IMR-90 (cell line): ENCODE results near the gene NPAS2. TPM values are rescaled to one million over a fixed set of nuclear protein-coding genes. Genes with fewer than 3 reads are reported as not detected.

Experiments
- ATAC-seq: fragments of 200-7000 bp; cut with Tn5 transposase; 2 replicates; pipeline ENCODE4 v1.9.1; 2020; ENCODE audit warnings: low read depth, mild to moderate bottlenecking, moderate library complexity
- BruUV-seq: library from RNA; stranded (reverse); fragments of 400-500 nt; replicated peaks from 2 replicates; lab custom pipeline; 2021; lab: Mats Ljungman, UMichigan
- CTCF ChIA-PET: fragments of 300-600 bp; formaldehyde crosslinking; extraction: SDS; loops from one replicate; lab custom pipeline; 2021; ENCODE audit warnings: antibody characterized with exemption; lab: Yijun Ruan, JAX
- POLR2A ChIA-PET: fragments of 300-600 bp; sonication (Branson Sonifier 250); formaldehyde crosslinking; loops from one replicate; lab custom pipeline; 2022; ENCODE audit warnings: antibody characterized with exemption; ENCODE audit not compliant: unreplicated experiment; lab: Charles Lee
- DNase-seq: peaks from one replicate; pipeline ENCODE4 v3.0.0; 2013
- H2AFZ ChIP-seq: replicated peaks from 2 replicates; pipeline ENCODE3; 2013; ENCODE audit warnings: low read length, mild to moderate bottlenecking; ENCODE audit not compliant: poor library complexity
- H2AK5ac ChIP-seq: 2 replicates; pipeline ENCODE4 v1.6.1; 2013; ENCODE audit warnings: low read depth, low read length, inconsistent platforms
- H2AK9ac ChIP-seq: replicated peaks from 2 replicates; pipeline ENCODE3; 2013; ENCODE audit warnings: mild to moderate bottlenecking, low read depth, low read length, moderate library complexity; ENCODE audit not compliant: poor library complexity
- H2BK120ac ChIP-seq: 2 replicates; pipeline ENCODE4 v1.6.1; 2013; ENCODE audit warnings: low read depth, low read length, inconsistent platforms
- H2BK15ac ChIP-seq: 3 replicates; pipeline ENCODE4 v1.6.1; 2013; ENCODE audit warnings: low read depth, low read length, inconsistent platforms
- H2BK20ac ChIP-seq: 2 replicates; pipeline ENCODE4 v1.6.1; 2013; ENCODE audit warnings: low read depth, mild to moderate bottlenecking, inconsistent platforms, low read length, moderate library complexity
- H2BK5ac ChIP-seq: 2 replicates; pipeline ENCODE4 v1.6.1; 2013; ENCODE audit warnings: mild to moderate bottlenecking, low read depth, low read length, inconsistent platforms; ENCODE audit not compliant: poor library complexity, severe bottlenecking
- H3K14ac ChIP-seq: replicated peaks from 2 replicates; pipeline ENCODE4 v1.6.1; 2013; ENCODE audit warnings: low read depth, low read length, inconsistent platforms
- H3K18ac ChIP-seq: 2 replicates; pipeline ENCODE4 v1.6.1; 2013; ENCODE audit warnings: low read depth, low read length, control low read depth
- H3K23ac ChIP-seq: 2 replicates; pipeline ENCODE4 v1.6.1; 2013; ENCODE audit warnings: low read depth, low read length, inconsistent platforms
- H3K27ac ChIP-seq: 2 replicates; pipeline ENCODE4 v1.5.1; 2013; ENCODE audit warnings: mild to moderate bottlenecking, control low read depth, low read length; ENCODE audit not compliant: insufficient read depth
- H3K27me3 ChIP-seq: 2 replicates; pipeline ENCODE4 v1.6.1; 2013; ENCODE audit warnings: low read length; ENCODE audit not compliant: control insufficient read depth, insufficient read depth
- H3K36me3 ChIP-seq: 2 replicates; pipeline ENCODE4 v1.6.1; 2013; ENCODE audit warnings: low read length, mixed read lengths; ENCODE audit not compliant: control insufficient read depth, insufficient read depth
- H3K4ac ChIP-seq: 2 replicates; pipeline ENCODE4 v1.6.1; 2013; ENCODE audit warnings: low read depth, low read length, inconsistent platforms
- H3K4me1 ChIP-seq: 2 replicates; pipeline ENCODE4 v1.6.1; 2013; ENCODE audit warnings: low read length, mixed read lengths; ENCODE audit not compliant: control insufficient read depth, insufficient read depth
- H3K4me2 ChIP-seq: 2 replicates; pipeline ENCODE4 v1.6.1; 2013; ENCODE audit warnings: low read depth, mild to moderate bottlenecking, control low read depth, low read length, moderate library complexity
- H3K4me3 ChIP-seq: 2 replicates; pipeline ENCODE4 v1.5.1; 2013; ENCODE audit warnings: low read depth, mild to moderate bottlenecking, control low read depth, low read length, moderate library complexity; ENCODE audit not compliant: insufficient read depth
- H3K56ac ChIP-seq: 2 replicates; pipeline ENCODE4 v1.6.1; 2013; ENCODE audit warnings: low read length, inconsistent platforms; ENCODE audit not compliant: insufficient read depth; ENCODE audit errors: extremely low read depth
- H3K79me1 ChIP-seq, 2 experiments: 2 replicates each; pipeline ENCODE4 v1.6.1; 2013; ENCODE audit warnings: low read length in 2 of 2, inconsistent platforms in 1 of 2, low read depth in 1 of 2
- H3K9ac ChIP-seq: 2 replicates; pipeline ENCODE4 v1.6.1; 2013; ENCODE audit warnings: low read depth, low read length, control low read depth
- H3K9me1 ChIP-seq: 2 replicates; pipeline ENCODE4 v1.6.1; 2013; ENCODE audit warnings: low read length, inconsistent platforms; ENCODE audit not compliant: insufficient read depth
- H3K9me3 ChIP-seq: 2 replicates; pipeline ENCODE4 v1.6.1; 2013; ENCODE audit warnings: low read length; ENCODE audit not compliant: control insufficient read depth, insufficient read depth
- H4K20me1 ChIP-seq: 2 replicates; pipeline ENCODE4 v1.6.1; 2013; ENCODE audit warnings: low read length, inconsistent platforms; ENCODE audit not compliant: insufficient read depth
- H4K5ac ChIP-seq: 2 replicates; pipeline ENCODE4 v1.6.1; 2013; ENCODE audit warnings: mild to moderate bottlenecking, low read depth, low read length, control low read depth
- H4K8ac ChIP-seq, 2 experiments: 2 replicates each; pipeline ENCODE4 v1.6.1; 2013; ENCODE audit warnings: low read depth in 2 of 2, low read length in 2 of 2, control low read depth in 1 of 2, inconsistent platforms in 1 of 2
- H4K91ac ChIP-seq: 2 replicates; pipeline ENCODE4 v1.6.1; 2013; ENCODE audit warnings: low read depth, low read length, inconsistent platforms; ENCODE audit not compliant: insufficient read depth
- CHD1 ChIP-seq: IDR thresholded peaks from 2 replicates; pipeline ENCODE4 v1.6.1; 2012; ENCODE audit warnings: low read depth, low read length, improper control_type of control experiment
- CTCF ChIP-seq: conservative IDR thresholded peaks from 2 replicates; pipeline ENCODE4 v1.5.1; 2012; ENCODE audit warnings: mild to moderate bottlenecking, low read depth, low read length, improper control_type of control experiment
- MAFK ChIP-seq: IDR thresholded peaks from 2 replicates; pipeline ENCODE4 v1.6.1; 2012; ENCODE audit warnings: low read depth, low read length, improper control_type of control experiment
- MXI1 ChIP-seq: IDR thresholded peaks from 2 replicates; pipeline ENCODE4 v1.6.1; 2012; ENCODE audit warnings: low read depth, mild to moderate bottlenecking, low read length, moderate library complexity, borderline replicate concordance
- POLR2A ChIP-seq: IDR thresholded peaks from 2 replicates; pipeline ENCODE4 v1.6.1; 2012; ENCODE audit warnings: mild to moderate bottlenecking, low read depth, low read length
- RAD21 ChIP-seq: IDR thresholded peaks from 2 replicates; pipeline ENCODE4 v1.6.1; 2012; ENCODE audit warnings: low read length, improper control_type of control experiment
- WGBS, 2 experiments: methylation state at CpG; one replicate each; pipeline versions ENCODE4 v1.1.5 to v1.1.7; 2013; ENCODE audit warnings: missing lambda C conversion rate in 2 of 2; ENCODE audit not compliant: insufficient read length in 1 of 2; ENCODE audit errors: extremely low coverage in 2 of 2; 5-methylcytosine and 5-hydroxymethylcytosine counted together
- dilution Hi-C: fragments of 300-500 bp; cut with HindIII; formaldehyde crosslinking; loops from one replicate; pipeline ENCODE4 v1.14.3; 2018; ENCODE audit warnings: low sequenced_read_pairs; ENCODE audit not compliant: unreplicated experiment
- in situ Hi-C: fragments of 300-500 bp; cut with MboI; formaldehyde crosslinking; loops from 3 replicates; pipeline ENCODE4 v1.14.3; 2019; ENCODE audit warnings: low sequenced_read_pairs, inconsistent platforms, mixed read lengths
- intact Hi-C: fragments of 100-400 bp; cut with micrococcal nuclease; formaldehyde crosslinking; loops from 2 replicates; pipeline ENCODE4 v1.10.0; 2022
- polyA plus RNA-seq, 3 experiments: library from polyadenylated mRNA; depleted of rRNA; stranded (reverse); fragments of >200 nt; gene quantifications; 2 replicates each; pipeline ENCODE4 v1.2.3, GENCODE V29; 2012; ENCODE audit warnings: low replicate concordance in 1 of 3
- total RNA-seq: library from RNA; depleted of rRNA; stranded (reverse); fragments of >200 nt; gene quantifications from 2 replicates; pipeline ENCODE4 v1.2.3, GENCODE V29; 2012

Gene NPAS2
- total and polyA plus RNA-seq, 2 of the 4 experiments (the other 2 are of a cell fraction), result 5.2 to 14.8 TPM

DNA sequence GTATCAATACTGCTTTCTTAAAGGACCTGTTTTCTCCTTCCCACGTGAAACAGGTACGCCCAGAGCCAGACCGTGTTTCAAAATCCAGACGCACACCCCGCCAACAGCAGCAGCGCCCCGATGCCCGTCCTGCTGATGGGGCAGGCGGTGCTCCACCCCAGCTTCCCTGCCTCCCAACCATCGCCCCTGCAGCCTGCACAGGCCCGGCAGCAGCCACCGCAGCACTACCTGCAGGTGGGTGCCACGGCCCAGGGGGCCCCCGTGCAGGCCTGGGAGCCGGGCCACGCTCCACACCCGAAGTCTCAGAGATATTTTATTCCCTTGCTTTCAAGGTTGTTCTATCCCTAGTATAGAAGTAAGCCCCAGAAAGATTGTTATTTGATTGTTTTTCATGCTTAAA is 173.4 kb downstream of the NPAS2 start:
- Histone ChIP-seq H2BK5ac (no peak overlapping the region), H3K4ac (no peak overlapping the region), H3K4me2 (no peak overlapping the region), H4K8ac (no peak overlapping the region), H3K23ac (no peak overlapping the region), H3K27ac (no peak overlapping the region), H3K4me1 (no peaks in the 10 kb centered on the region), H2BK20ac (no peak overlapping the region), H2AK5ac (no peak overlapping the region), H2AK9ac (no peak overlapping the region), H3K79me1 (no peaks in the 10 kb centered on the region), H4K20me1 (no peaks in the 10 kb centered on the region), H3K18ac (no peak overlapping the region), H3K9me1 (0 out of 2 replicates have a peak, but pooled peaks cover 3% of the 10 kb centered on the region), H2AFZ (no peak overlapping the region), H4K91ac (no peak overlapping the region), H3K9me3 (no peaks in the 10 kb centered on the region), H3K36me3 (peaks cover 11% of the 10 kb centered on the region), H3K4me3 (no peak overlapping the region), H3K56ac (no peak overlapping the region), H3K9ac (no peak overlapping the region), H3K27me3 (no peaks in the 10 kb centered on the region), H4K5ac (no peak overlapping the region), H2BK120ac (no peak overlapping the region), H2BK15ac (no peak overlapping the region), H3K14ac (no peak overlapping the region)
- CTCF ChIA-PET, result no interaction called here
- in situ Hi-C loops, result loop anchor here (5.0 kb wide), 2 partner anchors 261 to 386 kb away; no protein-coding TSS in a partner anchor
- no peak for ATAC-seq
- no peak for DNase-seq
- whole genome bisulfite sequencing, 2 experiments, result 98% methylated on average over 8 of the region's 17 CpGs; no CpG with 5 or more reads in 1 of the 2 experiments
- POLR2A ChIA-PET, result no interaction called here
- BruUV-seq, result no TSS peak
- intact Hi-C loops, result no loop called here
- TF ChIP-seq CHD1 (no peak), MAFK (no peak), POLR2A (no peak), MXI1 (no peak), CTCF (no peak), RAD21 (no peak)
- dilution Hi-C loops, result no loop called here
